GM12874 (cell line): Measurements from ENCODE around the gene PGAP3.

Source experiments
- TF ChIP-seq, protein P1 (sequence below): IDR thresholded peaks from 2 replicates; pipeline ENCODE4 v1.5.1; 2011; ENCODE audit warnings: low read depth, mild to moderate bottlenecking, control low read depth, low read length, moderate library complexity; ENCODE audit not compliant: insufficient read depth

PGAP3 gene

GRCh38 chr17:39678340-39679116, 9.3 kb downstream of the PGAP3 start:
- TF ChIP-seq, protein P1, sequence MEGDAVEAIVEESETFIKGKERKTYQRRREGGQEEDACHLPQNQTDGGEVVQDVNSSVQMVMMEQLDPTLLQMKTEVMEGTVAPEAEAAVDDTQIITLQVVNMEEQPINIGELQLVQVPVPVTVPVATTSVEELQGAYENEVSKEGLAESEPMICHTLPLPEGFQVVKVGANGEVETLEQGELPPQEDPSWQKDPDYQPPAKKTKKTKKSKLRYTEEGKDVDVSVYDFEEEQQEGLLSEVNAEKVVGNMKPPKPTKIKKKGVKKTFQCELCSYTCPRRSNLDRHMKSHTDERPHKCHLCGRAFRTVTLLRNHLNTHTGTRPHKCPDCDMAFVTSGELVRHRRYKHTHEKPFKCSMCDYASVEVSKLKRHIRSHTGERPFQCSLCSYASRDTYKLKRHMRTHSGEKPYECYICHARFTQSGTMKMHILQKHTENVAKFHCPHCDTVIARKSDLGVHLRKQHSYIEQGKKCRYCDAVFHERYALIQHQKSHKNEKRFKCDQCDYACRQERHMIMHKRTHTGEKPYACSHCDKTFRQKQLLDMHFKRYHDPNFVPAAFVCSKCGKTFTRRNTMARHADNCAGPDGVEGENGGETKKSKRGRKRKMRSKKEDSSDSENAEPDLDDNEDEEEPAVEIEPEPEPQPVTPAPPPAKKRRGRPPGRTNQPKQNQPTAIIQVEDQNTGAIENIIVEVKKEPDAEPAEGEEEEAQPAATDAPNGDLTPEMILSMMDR, result no peak

- TF ChIP-seq, protein P1, result no peak
Observed at GRCh38 chr17:39677542-39678339, 10.1 kb downstream of the PGAP3 start.

DNA sequence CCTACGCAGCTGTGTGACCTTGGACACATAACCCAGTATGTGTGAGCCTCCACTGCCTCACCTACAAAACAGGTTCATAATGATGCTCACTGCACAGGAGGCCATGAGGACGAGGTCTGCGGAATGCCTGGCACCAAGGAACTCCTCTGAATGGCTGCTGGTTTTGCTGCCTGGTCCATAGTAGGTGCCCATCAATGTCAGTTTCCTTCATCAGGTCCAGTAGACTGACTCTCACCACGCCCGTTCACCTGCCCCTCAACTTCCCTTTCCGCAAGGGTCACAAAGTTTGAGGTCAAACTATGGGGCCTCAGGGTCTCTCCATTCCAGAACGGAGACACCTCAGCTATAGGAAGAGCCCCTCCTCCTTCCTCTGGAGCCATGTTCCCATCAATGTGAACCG, 10.8 kb downstream of the PGAP3 start:
- TF ChIP-seq, protein P1, result no peak

GRCh38 chr17:39676198-39676819, 11.5 kb downstream of the PGAP3 start:
- TF ChIP-seq, protein P1, result no peak

DNA sequence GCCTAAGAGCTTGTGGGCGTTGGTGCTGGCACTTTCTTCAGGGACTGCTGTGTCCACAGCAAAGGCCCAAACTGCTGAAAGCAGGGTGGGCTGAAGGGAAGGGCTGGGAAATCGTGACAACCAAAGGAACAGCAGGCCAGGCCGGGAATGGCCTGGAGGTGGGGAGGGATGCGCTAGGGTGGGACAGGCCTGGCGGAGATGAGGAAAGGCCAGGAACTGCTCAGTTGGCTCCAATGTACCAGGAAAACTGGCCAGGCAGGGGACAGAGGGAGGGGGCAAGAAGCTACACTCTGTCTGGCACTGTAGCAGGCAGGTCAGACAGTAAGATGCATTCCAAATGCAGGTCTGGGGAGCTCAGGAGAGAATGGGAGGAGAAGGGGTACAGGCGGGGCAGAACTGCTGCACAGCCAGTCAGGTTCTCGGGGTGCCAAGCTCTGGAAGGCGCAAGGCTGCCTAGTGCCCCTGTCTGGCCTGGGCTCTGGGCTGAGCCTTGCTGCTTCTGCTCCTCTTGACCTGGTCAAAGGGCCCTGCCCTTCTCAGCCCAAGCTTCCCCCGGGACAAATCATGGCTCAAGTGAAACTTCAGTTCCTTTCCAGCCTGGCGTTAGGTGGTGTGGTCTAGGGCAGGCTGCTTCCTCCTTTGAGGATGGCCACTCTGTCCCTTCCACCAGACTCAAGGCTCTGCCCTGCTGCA, 12.3 kb downstream of the PGAP3 start:
- TF ChIP-seq, protein P1, result no peak

- TF ChIP-seq, protein P1, result no peak
Observed at GRCh38 chr17:39674702-39675389, 13.0 kb downstream of the PGAP3 start.

DNA sequence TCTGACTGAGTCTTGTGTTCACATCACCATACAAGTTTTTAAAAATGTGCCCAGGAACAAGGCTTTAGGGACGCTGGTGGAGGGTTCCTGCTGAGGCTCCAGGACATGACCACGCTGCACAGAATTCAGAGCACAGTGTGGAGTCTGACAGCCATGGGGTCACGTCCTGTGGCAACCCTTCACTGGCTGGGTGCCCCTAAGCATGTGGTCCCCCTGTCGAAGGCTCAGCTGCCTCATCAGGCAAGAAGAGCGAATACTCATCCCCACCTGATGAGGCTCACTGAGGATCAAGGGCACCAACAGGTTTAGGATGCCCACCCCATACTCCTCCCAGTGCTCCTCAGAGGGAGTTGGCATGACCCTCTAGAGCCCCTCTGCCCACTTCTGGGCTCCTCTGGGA, 13.7 kb downstream of the PGAP3 start:
- TF ChIP-seq, protein P1, result no peak
